Stimulated activated CD4-positive, alpha-beta T cell treated with anti-CD3 and anti-CD28 coated beads, Interleukin-15, amount 100 ng/mL, for 48 hours (primary cell): ENCODE measurements around the gene PBOV1.
"Not testable (repeated sequence)": the region's sequence is repeated elsewhere in the genome, so short reads cannot be mapped to it uniquely, and the experiment has no call there.

Source experiments
- DNase-seq, 2 donors: peaks; one replicate each; pipeline ENCODE4 v3.0.0-alpha.2; 2020; ENCODE audit warnings: low read depth in 2 of 2

The PBOV1 gene

GRCh38 chr6:138238368-138238767 lies 20.1 kb upstream of the PBOV1 start:
- no peak for DNase-seq

- no peak for DNase-seq
Measured at GRCh38 chr6:138237463-138237862, 19.2 kb upstream of the PBOV1 start.

- no peak for DNase-seq
Measured at GRCh38 chr6:138235693-138236092, 17.4 kb upstream of the PBOV1 start.

- no peak for DNase-seq
Measured at GRCh38 chr6:138235205-138235604, 16.9 kb upstream of the PBOV1 start.

GRCh38 chr6:138234363-138234762 lies 16.1 kb upstream of the PBOV1 start:
- no peak for DNase-seq

GRCh38 chr6:138231381-138231886 lies 13.1 kb upstream of the PBOV1 start:
- no peak for DNase-seq

GRCh38 chr6:138230759-138231380 lies 12.6 kb upstream of the PBOV1 start:
- no peak for DNase-seq

GRCh38 chr6:138230221-138230620 lies 11.9 kb upstream of the PBOV1 start:
- no peak for DNase-seq

GRCh38 chr6:138229663-138230179 lies 11.4 kb upstream of the PBOV1 start:
- DNase-seq: no peak

- no peak for DNase-seq
Measured at GRCh38 chr6:138229072-138229471, 10.8 kb upstream of the PBOV1 start.

GRCh38 chr6:138227316-138227781 lies 9.1 kb upstream of the PBOV1 start:
- no peak for DNase-seq

- no peak for DNase-seq
Measured at GRCh38 chr6:138226700-138227315, 8.5 kb upstream of the PBOV1 start.

GRCh38 chr6:138225953-138226352 lies 7.7 kb upstream of the PBOV1 start:
- no peak for DNase-seq

GRCh38 chr6:138222901-138223546 lies 4.7 kb upstream of the PBOV1 start:
- DNase-seq: no peak

- DNase-seq: no peak
Measured at GRCh38 chr6:138219901-138220300, 1.6 kb upstream of the PBOV1 start.

- no peak for DNase-seq
Measured at GRCh38 chr6:138219398-138219797, 1.1 kb upstream of the PBOV1 start.

- no peak for DNase-seq
Measured at GRCh38 chr6:138215093-138215782, 3.1 kb downstream of the PBOV1 start.

GRCh38 chr6:138212530-138212929 lies 5.8 kb downstream of the PBOV1 start:
- DNase-seq: not testable (repeated sequence)

- DNase-seq: no peak
Measured at GRCh38 chr6:138211601-138212000, 6.7 kb downstream of the PBOV1 start.

- DNase-seq: no peak
Measured at GRCh38 chr6:138211048-138211581, 7.2 kb downstream of the PBOV1 start.

GRCh38 chr6:138206862-138207261 lies 11.4 kb downstream of the PBOV1 start:
- DNase-seq: no peak
